Adipose tissue (tissue), 3 donors: ENCODE results near the gene LCE3B. TPM values are rescaled to one million over a fixed set of nuclear protein-coding genes. Genes with fewer than 3 reads are reported as not detected.
"Not testable (repeated sequence)": the region's sequence is repeated elsewhere in the genome, so short reads cannot be mapped to it uniquely, and the experiment has no call there.

Experiments used
- H3K27ac ChIP-seq: one replicate; pipeline ENCODE4 v1.5.1; 2013; ENCODE audit warnings: low read depth, low read length
- WGBS, 3 donors: extraction: QIAGEN DNeasy Blood & Tissue Kit; methylation state at CpG; one replicate each; pipeline ENCODE4 v1.1.7; 2013; 5-methylcytosine and 5-hydroxymethylcytosine counted together
- polyA plus RNA-seq, 3 donors: library from polyadenylated mRNA; stranded (reverse); fragments of 200-250 nt; gene quantifications; one replicate each; pipeline ENCODE4 v1.2.3, GENCODE V29; 2013
- donor health status: healthy with polysubstance abuse.
- donor health status: Bipolar disorder and iron deficiency.
- donor health status: healthy.

Gene LCE3B, protein sequence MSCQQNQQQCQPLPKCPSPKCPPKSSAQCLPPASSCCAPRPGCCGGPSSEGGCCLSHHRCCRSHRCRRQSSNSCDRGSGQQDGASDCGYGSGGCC
- polyA plus RNA-seq, result not detected

DNA sequence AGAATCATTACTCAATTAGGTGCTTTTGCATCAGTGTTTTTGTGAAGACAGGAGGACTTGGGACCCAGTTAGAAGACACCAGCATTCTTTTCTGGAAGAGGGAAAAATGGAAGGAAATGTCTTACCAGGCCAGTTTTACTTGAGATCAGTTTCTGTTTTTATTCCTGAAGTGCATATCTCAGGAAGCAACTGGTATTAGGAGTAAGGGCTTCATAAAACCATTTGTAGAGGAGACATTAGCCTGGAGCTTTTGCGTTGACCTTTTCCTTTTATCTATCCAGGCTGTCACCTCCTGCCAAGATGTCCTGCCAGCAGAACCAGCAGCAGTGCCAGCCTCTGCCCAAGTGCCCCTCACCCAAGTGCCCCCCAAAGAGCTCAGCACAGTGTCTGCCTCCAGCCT lies at the start of gene LCE3B:
Gene LCE3B, plus strand, starts transcription at position 301 of the 400 bp plus-strand sequence. Its CDS starts 0 bp downstream, at position 301.
- 55 to 91% methylated on average over 1 of the region's 1 CpG; no CpG with 5 or more reads in 1 of the 3 donors for WGBS, 3 donors
- H3K27ac ChIP-seq, result no peak within 1 kb of the TSS

DNA sequence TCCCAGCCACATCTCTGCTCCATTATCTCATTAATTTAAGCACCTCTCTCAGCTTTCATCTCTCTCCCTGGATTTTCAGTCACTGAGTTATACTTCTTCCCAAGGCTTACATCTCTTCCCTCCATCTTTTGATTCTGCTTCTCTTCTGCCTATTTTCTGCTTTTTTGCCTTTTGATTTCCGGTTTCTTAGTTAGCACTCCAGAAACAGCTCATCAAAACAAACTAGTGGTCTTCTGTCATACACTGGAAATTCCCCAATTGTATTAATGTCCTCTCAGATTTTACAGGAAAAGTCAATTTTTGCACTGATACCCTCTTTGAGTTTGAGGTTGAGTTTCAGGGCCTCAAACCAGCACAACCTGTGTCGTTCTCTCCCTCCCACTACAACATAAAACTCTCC lies 48.5 kb upstream of the LCE3B start:
- no peak overlapping the region for H3K27ac ChIP-seq
- WGBS, 3 donors, result 60 to 72% (median 72%) methylated on average over 2 of the region's 2 CpGs

DNA sequence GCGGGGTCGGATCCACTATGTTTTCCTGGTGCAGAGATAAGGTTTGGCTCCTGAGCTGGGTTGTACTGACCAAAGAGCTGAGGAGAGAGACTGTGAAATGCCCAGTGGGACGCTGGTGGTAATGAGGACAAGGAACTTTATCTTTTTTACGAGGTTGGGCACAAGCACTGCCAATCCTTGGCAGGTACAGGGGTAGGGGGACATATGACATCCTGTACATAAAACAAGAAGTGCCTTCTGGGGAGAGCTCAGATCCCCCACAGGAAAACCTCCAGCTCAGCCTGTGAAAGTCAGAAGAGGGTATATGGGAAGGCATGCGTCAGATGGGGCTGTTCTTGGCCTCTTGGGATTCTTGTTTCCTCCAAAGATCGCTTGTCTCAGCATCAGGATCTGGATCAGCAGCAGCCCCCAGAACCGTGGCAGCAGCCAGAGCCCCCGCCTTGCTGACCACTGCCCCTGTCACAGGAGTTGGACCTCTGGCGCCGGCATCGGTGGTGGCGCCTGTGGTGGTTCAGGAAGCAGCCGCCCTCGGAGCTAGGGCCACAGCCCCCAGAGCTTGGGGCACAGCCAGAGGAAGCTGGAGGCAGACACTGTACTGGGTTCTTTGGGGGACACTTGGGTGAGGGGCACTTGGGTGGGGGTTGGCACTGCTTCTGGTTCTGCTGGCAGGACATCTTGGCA lies 47.9 kb upstream of the LCE3B start:
- H3K27ac ChIP-seq, result no peak overlapping the region
- WGBS, 3 donors, result 62 to 86% (median 85%) methylated on average over 8 to 14 of the region's 14 CpGs

DNA sequence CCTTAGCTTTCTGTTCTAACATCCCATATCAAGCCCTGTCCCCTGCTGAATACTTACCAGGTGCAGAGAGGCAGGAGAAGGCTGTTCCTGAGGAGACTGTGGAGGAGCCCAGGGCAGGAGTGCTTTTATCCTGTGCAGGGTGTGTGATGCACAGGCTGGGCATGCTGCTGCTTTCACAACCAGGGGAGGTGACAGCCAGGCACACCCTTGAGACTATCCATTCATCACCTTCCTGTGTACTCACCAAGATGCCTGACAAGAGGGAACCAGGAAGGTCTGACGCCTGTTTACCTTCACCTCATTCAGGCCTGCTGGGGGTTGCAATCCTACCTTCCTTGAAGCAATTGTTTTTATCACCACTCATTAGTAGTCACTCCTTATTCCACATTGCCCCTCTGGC lies 46.9 kb upstream of the LCE3B start, which contains the start of gene LCE3E:
Gene LCE3E, minus strand, starts transcription at position 100 of the 400 bp plus-strand sequence. CDS start 572 bp downstream, outside the sequence.
- WGBS, 3 donors, result 36 to 71% (median 50%) methylated on average over 1 of the region's 1 CpG
- no peak within 1 kb of the TSS for H3K27ac ChIP-seq

DNA sequence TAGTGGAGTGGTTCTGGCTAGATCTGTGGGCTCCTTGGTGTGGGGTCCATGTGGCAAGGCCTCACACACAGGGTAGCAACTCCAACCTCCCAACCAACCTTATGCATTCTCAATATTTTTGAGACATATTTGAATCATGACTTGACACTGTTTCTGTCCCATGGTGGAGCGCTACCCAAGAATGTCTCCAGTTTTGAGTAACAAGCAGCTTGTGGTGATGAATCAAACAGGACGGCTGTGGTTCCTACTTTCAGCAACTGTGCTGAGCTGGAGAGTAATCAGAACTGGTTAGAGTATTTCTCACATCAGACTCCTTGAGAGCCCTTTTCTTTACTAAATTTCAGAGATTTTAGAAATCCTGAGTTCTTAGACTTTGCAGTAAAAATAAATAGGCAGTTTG lies 36.4 kb upstream of the LCE3B start:
- WGBS, 3 donors, result 78 to 88% (median 83%) methylated on average over 2 of the region's 2 CpGs

DNA sequence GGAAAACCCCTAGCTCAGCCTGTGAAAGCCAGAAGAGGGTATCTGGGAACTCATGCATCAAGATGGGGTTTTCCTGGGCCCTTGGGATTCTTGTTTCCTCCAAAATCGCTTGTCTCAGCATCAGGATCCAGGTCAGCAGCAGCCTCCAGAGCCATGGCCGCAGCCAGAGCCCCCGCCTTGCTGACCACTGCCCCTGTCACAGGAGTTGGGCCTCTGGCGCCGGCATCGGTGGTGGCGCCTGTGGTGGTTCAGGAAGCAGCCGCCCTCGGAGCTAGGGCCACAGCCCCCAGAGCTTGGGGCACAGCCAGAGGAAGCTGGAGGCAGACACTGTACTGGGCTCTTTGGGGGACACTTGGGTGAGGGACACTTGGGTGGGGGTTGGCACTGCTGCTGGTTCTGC lies 34.1 kb upstream of the LCE3B start:
- H3K27ac ChIP-seq, result not testable (repeated sequence)
- WGBS, 3 donors, result 82 to 92% (median 89%) methylated on average over 6 to 9 of the region's 9 CpGs

More for the DNA sequence above, 36.4 kb upstream of the LCE3B start:
- no peak overlapping the region for H3K27ac ChIP-seq

DNA sequence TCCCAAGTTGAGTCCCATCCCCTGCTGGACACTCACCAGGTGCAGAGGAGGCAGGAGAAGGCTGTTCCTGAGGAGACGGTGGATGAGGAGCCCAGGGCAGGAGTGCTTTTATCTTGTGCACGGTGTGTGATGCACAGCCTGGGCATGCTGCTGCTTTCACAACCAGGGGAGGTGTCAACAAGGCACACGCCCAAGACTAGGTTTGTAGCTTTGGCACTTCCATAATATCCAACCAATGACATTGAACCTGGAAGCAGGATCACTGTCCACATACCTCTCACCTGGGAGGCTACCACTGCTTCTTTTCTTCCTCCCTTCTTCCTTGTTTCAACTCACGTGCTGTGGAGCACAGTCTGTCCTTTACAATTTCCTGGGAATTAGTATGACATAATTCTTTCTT lies 33.2 kb upstream of the LCE3B start, which contains the start of gene LCE3D:
Gene LCE3D, minus strand, starts transcription at position 84 of the 400 bp plus-strand sequence. CDS start 580 bp downstream, outside the sequence.
- H3K27ac ChIP-seq, result no peak within 1 kb of the TSS
- 65 to 77% (median 71%) methylated on average over 4 of the region's 4 CpGs for WGBS, 3 donors

DNA sequence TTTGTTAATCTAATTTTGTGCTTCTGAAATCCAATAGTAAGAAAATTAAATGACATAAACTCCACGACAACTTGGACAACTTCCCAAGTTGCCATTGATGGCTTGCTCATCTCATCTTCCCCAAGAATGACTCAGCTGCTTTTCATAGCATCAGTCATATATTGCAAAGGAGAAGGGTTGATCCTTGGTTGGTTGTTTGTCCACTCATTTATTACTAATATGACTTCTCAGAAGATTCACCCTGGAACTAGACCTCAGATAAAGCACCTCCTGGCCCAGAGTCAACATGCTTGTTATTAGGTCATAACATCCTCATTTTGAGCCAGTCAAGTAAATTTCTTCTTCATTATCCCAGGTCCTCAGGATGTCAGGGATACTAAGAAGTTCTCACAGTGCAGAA lies 31.0 kb upstream of the LCE3B start:
- no peak overlapping the region for H3K27ac ChIP-seq
- WGBS, 3 donors, result 70 to 80% (median 77%) methylated on average over 1 of the region's 1 CpG

DNA sequence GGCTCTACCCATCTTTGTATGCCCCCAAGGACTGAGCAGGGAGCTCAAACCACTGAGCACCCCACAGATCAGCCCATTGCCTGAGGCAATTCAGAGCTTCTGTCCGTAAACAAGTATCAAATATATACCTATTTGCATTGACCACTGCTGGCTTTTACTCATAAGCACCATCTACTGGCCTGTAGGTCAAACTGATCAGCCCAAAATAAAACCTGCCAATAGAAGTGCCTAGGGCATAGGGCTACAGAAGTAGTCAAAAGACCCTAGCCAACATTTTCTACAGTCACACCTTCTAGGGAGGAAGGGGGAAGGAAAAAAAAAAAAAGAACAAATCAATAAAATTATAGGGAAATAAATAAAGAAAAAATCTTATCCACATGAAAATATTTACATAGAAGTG lies 28.0 kb upstream of the LCE3B start:
- WGBS, 3 donors, result 50 to 54% methylated on average over 1 of the region's 1 CpG; no CpG with 5 or more reads in 1 of the 3 donors
- H3K27ac ChIP-seq, result no peak overlapping the region

DNA sequence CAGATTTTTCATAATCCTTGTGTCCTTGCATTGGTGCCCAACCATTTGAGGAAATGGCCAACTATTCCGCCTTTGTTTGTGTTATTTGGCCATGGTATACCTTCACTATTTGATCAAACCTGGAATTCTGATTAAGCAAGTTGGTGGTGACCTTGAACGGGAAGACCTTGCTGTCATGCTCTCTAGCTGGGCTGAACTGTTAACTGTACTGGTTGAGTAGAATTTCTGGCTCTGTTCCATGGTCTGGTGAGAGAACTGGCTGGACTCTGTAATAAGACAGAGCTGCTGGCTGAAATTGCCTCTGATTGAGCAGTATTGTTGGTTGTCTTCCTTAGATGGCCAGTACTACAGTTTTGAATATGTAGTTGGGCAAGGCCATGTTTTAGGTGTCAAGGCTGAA lies 16.6 kb upstream of the LCE3B start:
- 60 to 82% methylated on average over 2 of the region's 2 CpGs; no CpG with 5 or more reads in 1 of the 3 donors for WGBS, 3 donors
- H3K27ac ChIP-seq, result no peak overlapping the region

DNA sequence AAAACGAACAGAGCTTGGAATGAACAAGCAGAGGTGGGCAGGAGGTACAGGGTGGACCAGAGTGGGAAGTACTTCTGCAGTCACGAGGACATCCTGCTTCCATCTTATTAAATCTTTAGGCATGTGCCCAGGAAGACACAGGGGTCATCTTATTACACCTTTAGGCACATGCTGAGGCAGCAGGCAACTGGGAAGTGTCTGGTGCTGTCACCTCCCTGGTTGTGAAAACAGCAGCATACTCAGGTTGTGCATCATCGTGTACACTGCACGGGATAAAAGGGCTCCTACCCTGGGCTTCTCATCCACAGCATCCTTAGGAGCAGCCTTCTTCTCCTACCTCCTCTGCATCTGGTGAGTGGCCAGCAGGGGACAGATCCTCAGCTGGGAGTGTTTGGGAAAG lies 13.7 kb upstream of the LCE3B start, which contains the start of gene LCE3C:
Gene LCE3C, plus strand, starts transcription at position 301 of the 400 bp plus-strand sequence. CDS start 498 bp downstream, outside the sequence.
- H3K27ac ChIP-seq, result no peak within 1 kb of the TSS
- WGBS, 3 donors, result 53 to 72% methylated on average over 4 of the region's 4 CpGs; no CpG with 5 or more reads in 1 of the 3 donors

DNA sequence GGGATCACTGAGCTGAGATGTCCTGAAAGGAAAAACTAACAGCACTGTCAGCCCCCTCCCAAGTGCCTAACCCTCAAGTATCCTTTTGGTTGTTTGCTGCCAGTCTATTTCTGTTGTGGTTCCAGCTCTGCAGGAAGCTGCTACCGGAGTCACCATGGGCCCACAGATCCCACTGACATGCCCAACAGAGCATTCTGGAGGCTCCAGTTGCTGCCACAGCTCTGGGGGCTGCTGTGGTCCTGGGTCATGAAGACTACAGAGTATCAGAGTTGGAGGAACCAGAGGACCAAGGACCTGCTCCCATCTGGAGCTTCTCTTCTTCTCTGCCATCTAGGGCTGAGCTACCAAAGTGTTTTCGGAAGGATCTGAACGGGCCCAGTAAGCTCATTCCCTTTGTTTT lies 8.4 kb downstream of the LCE3B start:
- no peak overlapping the region for H3K27ac ChIP-seq
- 44 to 74% (median 64%) methylated on average over 3 of the region's 3 CpGs for WGBS, 3 donors

DNA sequence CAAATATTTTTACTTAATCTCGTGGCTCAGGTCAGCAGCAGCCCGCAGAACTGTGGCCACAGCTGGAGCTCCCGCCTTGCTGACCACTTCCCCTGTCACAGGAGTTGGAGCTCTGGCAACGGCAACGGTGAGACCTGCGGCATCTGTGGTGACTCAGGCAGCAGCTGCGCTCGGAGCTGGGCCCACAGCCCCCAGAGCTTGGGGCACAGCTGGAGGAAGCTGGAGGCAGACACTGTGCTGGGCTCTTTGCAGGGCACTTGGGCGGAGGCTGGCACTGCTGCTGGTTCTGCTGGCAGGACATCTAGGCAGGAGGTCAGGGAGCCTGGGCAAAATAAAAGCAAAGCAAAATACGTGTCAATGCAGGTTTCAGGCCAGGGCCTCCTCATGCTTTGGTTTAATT lies 9.2 kb downstream of the LCE3B start, which contains the start of gene LCE3A:
Gene LCE3A, minus strand, starts transcription at position 301 of the 400 bp plus-strand sequence. Its CDS starts 0 bp downstream, at position 301.
- WGBS, 3 donors, result 37 to 55% (median 39%) methylated on average over 10 of the region's 10 CpGs
- no peak within 1 kb of the TSS for H3K27ac ChIP-seq

DNA sequence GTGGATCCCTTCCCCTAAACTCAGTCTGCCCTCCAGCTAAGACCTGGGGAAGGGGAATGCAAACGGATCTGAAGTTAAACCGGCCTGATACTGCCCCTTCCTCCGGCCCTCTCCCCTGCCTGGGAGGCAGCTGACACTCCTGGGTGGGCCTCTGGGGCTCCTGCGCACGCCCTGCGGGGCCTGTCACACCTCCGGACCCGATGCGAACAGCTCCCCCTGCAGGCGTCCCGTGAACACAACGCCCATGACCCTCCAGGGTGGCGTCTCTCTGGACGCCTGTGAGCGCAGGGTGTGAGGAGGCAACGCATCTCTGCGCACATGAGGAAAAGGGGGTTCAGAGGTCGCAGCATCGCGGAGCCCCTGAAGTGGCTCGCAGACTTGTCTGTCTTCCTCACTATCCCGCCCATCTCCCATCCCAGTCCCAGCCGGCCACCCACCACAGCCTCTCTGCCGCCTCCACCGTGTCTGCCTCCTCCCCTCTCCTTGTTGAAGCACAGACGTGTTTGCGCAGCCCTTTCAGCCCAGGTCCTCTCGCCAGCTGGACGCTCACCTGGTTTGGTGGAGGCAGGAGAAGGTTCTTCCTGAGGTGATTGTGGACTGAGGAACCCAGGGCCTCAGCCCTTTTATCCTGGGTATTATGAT lies 9.7 kb downstream of the LCE3B start:
- H3K27ac ChIP-seq, result no peak overlapping the region
- WGBS, 3 donors, result 11 to 22% (median 21%) methylated on average over 25 to 29 of the region's 29 CpGs

DNA sequence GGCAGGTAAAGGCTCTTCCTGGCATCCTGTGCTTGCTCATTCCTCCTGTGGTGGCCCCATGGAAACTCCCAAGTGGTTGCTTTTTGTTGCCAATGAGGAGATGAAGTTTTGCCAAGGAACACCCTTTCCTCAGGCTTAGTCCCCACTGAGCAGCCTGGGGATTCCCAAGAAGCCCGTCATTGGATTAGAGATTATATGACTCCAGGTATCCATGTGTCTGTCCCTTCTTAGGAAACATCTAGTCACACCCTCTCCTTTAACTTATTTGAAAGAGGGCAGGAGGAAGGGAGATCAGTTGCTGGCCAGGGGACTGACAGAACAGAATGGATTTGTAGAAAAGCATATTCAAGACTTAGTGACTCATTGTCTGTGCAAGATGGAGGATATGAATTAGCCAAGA lies 13.1 kb downstream of the LCE3B start:
- 65 to 81% (median 77%) methylated on average over 1 of the region's 1 CpG for WGBS, 3 donors
- no peak overlapping the region for H3K27ac ChIP-seq

DNA sequence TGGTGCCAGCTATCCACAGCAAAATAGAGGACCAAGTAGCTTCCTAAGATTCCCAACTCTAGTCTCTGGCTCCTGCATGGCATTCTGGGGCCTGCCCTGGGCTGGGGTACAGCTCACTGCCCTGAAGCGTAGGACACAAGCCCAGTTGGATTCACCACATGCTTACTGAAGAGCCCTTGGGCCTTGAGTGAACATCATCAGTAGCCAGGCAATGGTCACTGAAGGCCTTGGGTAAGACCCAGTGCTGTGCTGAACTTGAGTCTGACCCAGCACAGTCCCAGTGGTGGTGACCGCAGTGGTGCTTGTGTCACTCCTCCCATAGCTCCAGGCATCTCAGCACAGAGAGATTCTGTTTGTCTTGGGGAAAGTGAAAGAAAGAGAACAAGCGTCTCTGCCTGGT lies 17.0 kb downstream of the LCE3B start:
- WGBS, 3 donors, result 87 to 92% (median 90%) methylated on average over 3 of the region's 3 CpGs
- no peak overlapping the region for H3K27ac ChIP-seq

DNA sequence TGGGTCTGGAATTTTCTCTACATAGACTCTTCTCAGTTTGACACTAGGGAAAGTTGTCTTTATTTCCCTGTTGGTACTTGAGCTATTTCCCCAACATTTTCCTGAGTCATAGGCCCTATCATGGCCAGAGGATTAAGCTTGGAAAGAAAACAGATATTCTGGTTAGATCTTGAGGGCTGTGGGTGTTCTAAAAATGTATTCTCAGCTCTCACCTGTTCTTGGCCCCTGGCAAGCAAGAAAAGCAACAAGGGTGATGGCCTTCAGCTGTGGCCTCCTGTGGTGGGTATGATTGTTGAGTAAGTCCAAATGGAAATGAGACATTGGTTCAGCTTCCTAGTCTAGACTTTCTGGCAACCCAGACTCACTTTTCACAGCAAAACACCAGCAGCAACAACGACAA lies 26.7 kb downstream of the LCE3B start:
- H3K27ac ChIP-seq, result no peak overlapping the region
- WGBS, 3 donors, result 55 to 83% (median 76%) methylated on average over 1 of the region's 1 CpG

DNA sequence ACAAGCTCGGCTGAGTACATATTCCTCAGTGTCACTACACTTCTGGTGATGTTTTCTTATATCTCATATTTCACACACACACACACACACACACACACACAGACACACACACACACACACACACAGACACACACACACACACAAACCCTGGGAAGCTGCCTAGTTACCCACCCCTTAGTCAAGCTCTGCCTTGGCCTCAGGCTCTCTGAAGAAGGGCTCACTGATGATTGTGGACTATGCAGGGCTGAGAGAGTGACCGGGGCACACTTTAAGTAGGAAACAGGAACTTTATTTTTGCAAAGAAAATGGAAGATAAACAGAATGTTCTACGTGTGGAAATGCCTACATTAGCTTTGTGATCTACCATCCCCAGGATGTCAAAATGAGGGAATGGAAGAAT lies 30.3 kb downstream of the LCE3B start:
- WGBS, 3 donors, result 53 to 57% (median 56%) methylated on average over 3 of the region's 3 CpGs
- H3K27ac ChIP-seq, result no peak overlapping the region

DNA sequence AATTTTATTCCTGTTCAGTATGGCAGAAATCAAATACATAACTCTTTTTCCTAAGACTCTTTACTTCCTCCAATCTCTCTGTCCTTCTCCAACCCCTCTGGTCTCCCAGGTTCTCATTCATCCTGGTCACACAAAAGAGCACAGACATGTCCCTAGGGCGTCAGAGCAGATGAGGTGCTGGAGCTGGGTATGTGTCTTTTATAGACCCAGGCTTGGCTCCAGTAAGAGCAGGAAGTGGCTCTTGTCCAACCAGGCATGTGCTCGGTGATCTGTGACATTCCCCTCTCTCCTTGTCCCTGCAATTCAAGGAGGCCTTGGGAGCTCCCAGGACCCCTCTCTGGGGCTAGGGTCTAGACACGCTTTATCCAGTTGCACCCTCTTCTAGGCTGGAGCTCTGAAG lies 31.5 kb downstream of the LCE3B start:
- 32 to 54% (median 49%) methylated on average over 3 of the region's 3 CpGs for WGBS, 3 donors
- H3K27ac ChIP-seq, result no peak overlapping the region
